Caco-2 (cell line): Measurements from ENCODE around the gene MFNG. TPM values are rescaled to one million over a fixed set of nuclear protein-coding genes. Genes with fewer than 3 reads are reported as not detected.
A peak's percentile ranks its signal among the peaks of the same experiment; 100 is the strongest.

Experiments
- BruUV-seq: library from RNA; stranded (reverse); fragments of 400-500 nt; replicated peaks from 2 replicates; lab custom pipeline; 2021; lab: Mats Ljungman, UMichigan
- CTCF ChIA-PET: fragments of 300-600 bp; sonication (Branson Sonifier 250); formaldehyde crosslinking; loops from one replicate; lab custom pipeline; 2022; ENCODE audit warnings: antibody characterized with exemption; lab: Charles Lee
- POLR2A ChIA-PET: fragments of 300-600 bp; sonication (Branson Sonifier 250); formaldehyde crosslinking; loops from one replicate; lab custom pipeline; 2022; ENCODE audit warnings: antibody characterized with exemption; lab: Charles Lee
- DNase-seq, 2 experiments: peaks; one replicate each; pipeline versions ENCODE4 v3.0.0 to v3.0.0-alpha.2; 2020 to 2022
- H3K27me3 ChIP-seq: replicated peaks from 2 replicates; pipeline ENCODE4 v1.6.0; 2011; ENCODE audit warnings: low read length; ENCODE audit not compliant: control insufficient read depth, insufficient read depth
- H3K36me3 ChIP-seq: 2 replicates; pipeline ENCODE4 v1.5.1; 2011; ENCODE audit warnings: low read length; ENCODE audit not compliant: control insufficient read depth, insufficient read depth
- H3K4me1 ChIP-seq: fragments of 250-450 bp; sonication (Bioruptor Pico); 2 replicates; pipeline ENCODE4 v1.5.1; 2020; ENCODE audit warnings: mild to moderate bottlenecking
- H3K4me3 ChIP-seq: 2 replicates; pipeline ENCODE4 v1.5.1; 2011; ENCODE audit warnings: low read depth, mild to moderate bottlenecking, control low read depth, low read length
- H3K9me3 ChIP-seq: fragments of 250-450 bp; sonication (Bioruptor Pico); 2 replicates; pipeline ENCODE4 v1.5.1; 2020; ENCODE audit warnings: mild to moderate bottlenecking, moderate library complexity
- H3K27ac Mint-ChIP-seq: one replicate; pipeline ENCODE4 v1.8.0; 2022; ENCODE audit warnings: mixed read lengths; ENCODE audit not compliant: unreplicated experiment
- H3K27me3 Mint-ChIP-seq: one replicate; pipeline ENCODE4 v1.8.0; 2022; ENCODE audit warnings: mixed read lengths; ENCODE audit not compliant: insufficient read depth, unreplicated experiment
- H3K36me3 Mint-ChIP-seq: one replicate; pipeline ENCODE4 v1.8.0; 2022; ENCODE audit warnings: mild to moderate bottlenecking, mixed read lengths; ENCODE audit not compliant: insufficient read depth, unreplicated experiment
- H3K4me1 Mint-ChIP-seq: one replicate; pipeline ENCODE4 v1.8.0; 2022; ENCODE audit warnings: low read depth, mixed read lengths; ENCODE audit not compliant: unreplicated experiment
- H3K4me3 Mint-ChIP-seq: one replicate; pipeline ENCODE4 v1.8.0; 2022; ENCODE audit warnings: mild to moderate bottlenecking, moderate library complexity, mixed read lengths; ENCODE audit not compliant: unreplicated experiment
- H3K9me3 Mint-ChIP-seq: one replicate; pipeline ENCODE4 v1.8.0; 2022; ENCODE audit warnings: mixed read lengths; ENCODE audit not compliant: unreplicated experiment
- intact Hi-C: fragments of 100-400 bp; cut with micrococcal nuclease; formaldehyde crosslinking; loops from one replicate; pipeline ENCODE4 v1.10.0; 2022; ENCODE audit not compliant: unreplicated experiment
- total RNA-seq: library from RNA; stranded (reverse); gene quantifications from 2 replicates; pipeline ENCODE4 v1.2.3, GENCODE V29; 2022
- TF ChIP-seq, protein P1 (sequence below), 2 experiments: fragments of 200-600 bp in 1 of 2; IDR thresholded peaks; 1 replicate in 1 of 2; 2 replicates in 1 of 2; pipeline versions ENCODE4 v1.5.1 to v1.8.0; 2011 to 2022; ENCODE audit warnings: antibody characterized with exemption in 1 of 2, control low read depth in 1 of 2, inconsistent platforms in 1 of 2, low read depth in 1 of 2, low read length in 1 of 2, mild to moderate bottlenecking in 1 of 2, moderate library complexity in 1 of 2; ENCODE audit not compliant: insufficient read depth in 1 of 2, severe bottlenecking in 1 of 2, unreplicated experiment in 1 of 2

Gene MFNG
- total RNA-seq, 1 experiment from 2014 or later, result 3.6 TPM

GRCh38 chr22:37522482-37522881, 36.3 kb upstream of the MFNG start:
- ChIA-PET CTCF (no interaction called here), POLR2A (interaction anchor here (0.6 kb wide), 1 partner anchor 37 kb away, joined by 6 read pairs; no protein-coding TSS in a partner anchor)
- Mint-ChIP-seq H3K36me3 (no peaks in the 10 kb centered on the region), H3K4me3 (no peak overlapping the region), H3K27ac (no peak overlapping the region), H3K27me3 (no peaks in the 10 kb centered on the region), H3K9me3 (no peaks in the 10 kb centered on the region), H3K4me1 (peaks cover 14% of the 10 kb centered on the region)
- intact Hi-C loops, result no loop called here
- Histone ChIP-seq H3K36me3 (no peaks in the 10 kb centered on the region), H3K4me3 (no peak overlapping the region), H3K4me1 (peaks cover 23% of the 10 kb centered on the region), H3K27me3 (no peaks in the 10 kb centered on the region), H3K9me3 (no peaks in the 10 kb centered on the region)
- DNase-seq, result no peak
- TF ChIP-seq, protein P1, sequence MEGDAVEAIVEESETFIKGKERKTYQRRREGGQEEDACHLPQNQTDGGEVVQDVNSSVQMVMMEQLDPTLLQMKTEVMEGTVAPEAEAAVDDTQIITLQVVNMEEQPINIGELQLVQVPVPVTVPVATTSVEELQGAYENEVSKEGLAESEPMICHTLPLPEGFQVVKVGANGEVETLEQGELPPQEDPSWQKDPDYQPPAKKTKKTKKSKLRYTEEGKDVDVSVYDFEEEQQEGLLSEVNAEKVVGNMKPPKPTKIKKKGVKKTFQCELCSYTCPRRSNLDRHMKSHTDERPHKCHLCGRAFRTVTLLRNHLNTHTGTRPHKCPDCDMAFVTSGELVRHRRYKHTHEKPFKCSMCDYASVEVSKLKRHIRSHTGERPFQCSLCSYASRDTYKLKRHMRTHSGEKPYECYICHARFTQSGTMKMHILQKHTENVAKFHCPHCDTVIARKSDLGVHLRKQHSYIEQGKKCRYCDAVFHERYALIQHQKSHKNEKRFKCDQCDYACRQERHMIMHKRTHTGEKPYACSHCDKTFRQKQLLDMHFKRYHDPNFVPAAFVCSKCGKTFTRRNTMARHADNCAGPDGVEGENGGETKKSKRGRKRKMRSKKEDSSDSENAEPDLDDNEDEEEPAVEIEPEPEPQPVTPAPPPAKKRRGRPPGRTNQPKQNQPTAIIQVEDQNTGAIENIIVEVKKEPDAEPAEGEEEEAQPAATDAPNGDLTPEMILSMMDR (IDR thresholded peaks at IDR 0.05; ENCODE audit: insufficient read depth in 1 of 2, low read depth in 1 of 2, low read length in 1 of 2, severe bottlenecking in 1 of 2, unreplicated experiment in 1 of 2), result no peak
- BruUV-seq, result no TSS peak

GRCh38 chr22:37521236-37521739, 35.1 kb upstream of the MFNG start:
- BruUV-seq, result no TSS peak
- Histone ChIP-seq H3K4me3 (no peak overlapping the region), H3K9me3 (no peaks in the 10 kb centered on the region), H3K27me3 (no peaks in the 10 kb centered on the region), H3K4me1 (peaks cover 22% of the 10 kb centered on the region), H3K36me3 (no peaks in the 10 kb centered on the region)
- H3K9me3 Mint-ChIP-seq, result no peaks in the 10 kb centered on the region
- H3K4me3 Mint-ChIP-seq, result peak overlapping the region; percentile 13
- H3K27me3 Mint-ChIP-seq, result no peaks in the 10 kb centered on the region
- H3K27ac Mint-ChIP-seq, result no peak overlapping the region
- TF ChIP-seq, protein P1 (IDR thresholded peaks at IDR 0.05; ENCODE audit: insufficient read depth in 1 of 2, low read depth in 1 of 2, low read length in 1 of 2, severe bottlenecking in 1 of 2, unreplicated experiment in 1 of 2), result no peak
- no peak for DNase-seq
- CTCF ChIA-PET, result interaction anchor here (0.5 kb wide), 1 partner anchor 810 kb away, joined by 3 read pairs; no protein-coding TSS in a partner anchor
- H3K36me3 Mint-ChIP-seq, result peaks cover under 1% of the 10 kb centered on the region
- POLR2A ChIA-PET, result no interaction called here
- H3K4me1 Mint-ChIP-seq, result peaks cover 14% of the 10 kb centered on the region
- intact Hi-C loops, result no loop called here

GRCh38 chr22:37520776-37521191, 34.6 kb upstream of the MFNG start:
- ChIA-PET CTCF (interaction anchor here (0.5 kb wide), 1 partner anchor 810 kb away, joined by 3 read pairs; no protein-coding TSS in a partner anchor), POLR2A (no interaction called here)
- no peak overlapping the region for H3K4me3 ChIP-seq
- Mint-ChIP-seq H3K9me3 (no peaks in the 10 kb centered on the region), H3K27me3 (no peaks in the 10 kb centered on the region), H3K36me3 (peaks cover 5% of the 10 kb centered on the region), H3K4me3 (peak overlapping the region; percentile 13), H3K27ac (no peak overlapping the region), H3K4me1 (peaks cover 14% of the 10 kb centered on the region)
- no peaks in the 10 kb centered on the region for H3K9me3 ChIP-seq
- DNase-seq, result no peak
- no TSS peak for BruUV-seq
- peaks cover 19% of the 10 kb centered on the region for H3K4me1 ChIP-seq
- no peaks in the 10 kb centered on the region; the same call in 1 of the 2 replicates for H3K36me3 ChIP-seq
- no peaks in the 10 kb centered on the region for H3K27me3 ChIP-seq
- TF ChIP-seq, protein P1 (IDR thresholded peaks at IDR 0.05; ENCODE audit: insufficient read depth in 1 of 2, low read depth in 1 of 2, low read length in 1 of 2, severe bottlenecking in 1 of 2, unreplicated experiment in 1 of 2), result no peak
- intact Hi-C loops, result no loop called here
